Lung microvascular endothelial cell (primary cell): ENCODE data around the gene APLP2. TPM values are rescaled to one million over a fixed set of nuclear protein-coding genes. Genes with fewer than 3 reads are reported as not detected.
"Not testable (repeated sequence)": the region's sequence is repeated elsewhere in the genome, so short reads cannot be mapped to it uniquely, and the experiment has no call there.

Source experiments
- DNase-seq, 2 donors: peaks; one replicate each; pipeline versions ENCODE4 v3.0.0 to v3.0.0-alpha.2; 2010; ENCODE audit warnings: low read depth in 2 of 2
- total RNA-seq: library from RNA; depleted of rRNA; stranded (reverse); fragments of >200 nt; gene quantifications from 2 replicates; pipeline ENCODE4 v1.2.1, GENCODE V29; 2014

APLP2 gene
- total RNA-seq, 1 donor from 2014 or later: 1,111 TPM

DNA sequence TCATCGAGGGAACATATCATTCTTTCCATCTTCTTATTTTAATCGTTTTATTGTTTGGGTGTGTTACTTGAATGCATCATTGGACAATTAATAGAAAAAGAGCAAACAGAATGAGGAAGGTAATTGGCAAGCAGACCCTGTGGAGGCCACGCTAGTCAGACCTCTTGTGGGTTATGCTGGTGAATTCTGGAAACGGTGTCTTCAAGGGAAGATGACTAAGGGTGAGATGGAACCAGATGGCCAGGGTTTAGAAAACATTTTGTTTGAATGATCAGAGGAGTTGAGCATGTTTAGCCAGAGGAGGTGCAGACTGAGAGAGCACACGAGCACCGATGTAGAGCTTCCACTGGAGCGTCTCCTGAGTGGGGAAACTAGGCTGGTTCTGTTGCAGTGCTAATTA lies 98.4 kb downstream of the APLP2 start:
- peak in 1 of 2 donors; percentile 77 for DNase-seq

DNA sequence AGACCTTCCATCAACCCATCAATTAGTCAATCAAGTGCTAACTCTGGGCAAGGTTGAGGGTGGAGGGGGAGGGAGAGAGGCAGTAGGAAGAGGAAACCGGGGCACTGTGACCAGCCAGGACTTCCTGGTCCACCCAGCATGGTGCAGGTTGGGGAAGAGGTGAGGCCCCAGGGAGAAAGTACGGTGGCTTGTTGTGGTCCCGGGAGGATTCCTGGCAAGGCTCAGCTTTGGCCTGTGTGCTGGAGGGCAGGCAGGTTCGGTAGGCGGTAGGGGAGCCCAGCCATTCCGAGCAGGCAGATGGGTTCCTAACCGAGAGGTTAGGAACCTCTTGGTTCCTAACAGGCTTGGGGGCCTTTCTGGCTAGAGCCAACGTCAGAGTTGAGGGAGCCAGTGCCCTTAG lies 100.7 kb downstream of the APLP2 start:
- no peak for DNase-seq

- DNase-seq: no peak
These were observed 101.8 kb downstream of the APLP2 start for GRCh38 chr11:130171534-130171933.

DNA sequence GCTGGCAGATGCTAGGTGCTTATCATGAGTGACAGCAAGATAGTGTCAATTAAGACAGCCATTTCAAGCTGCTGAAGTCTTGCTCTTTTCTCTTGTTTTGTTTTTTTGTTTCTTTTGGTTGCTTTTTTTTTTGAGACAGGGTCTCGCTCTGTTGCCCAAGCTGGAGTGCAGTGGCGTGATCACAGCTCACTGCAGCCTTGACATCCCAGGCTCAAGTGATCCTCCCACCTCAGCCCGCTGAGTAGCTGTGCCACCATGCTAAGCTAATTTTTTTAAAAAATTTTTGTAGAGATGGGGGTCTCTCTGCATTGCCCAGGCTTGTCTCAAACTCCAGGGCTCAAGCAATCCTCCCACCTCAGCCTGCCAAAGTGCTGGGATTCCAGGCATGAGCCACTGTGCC lies 102.3 kb downstream of the APLP2 start:
- not testable (repeated sequence) for DNase-seq

- DNase-seq: no peak
These were observed 104.9 kb downstream of the APLP2 start for GRCh38 chr11:130174642-130175041.

DNA sequence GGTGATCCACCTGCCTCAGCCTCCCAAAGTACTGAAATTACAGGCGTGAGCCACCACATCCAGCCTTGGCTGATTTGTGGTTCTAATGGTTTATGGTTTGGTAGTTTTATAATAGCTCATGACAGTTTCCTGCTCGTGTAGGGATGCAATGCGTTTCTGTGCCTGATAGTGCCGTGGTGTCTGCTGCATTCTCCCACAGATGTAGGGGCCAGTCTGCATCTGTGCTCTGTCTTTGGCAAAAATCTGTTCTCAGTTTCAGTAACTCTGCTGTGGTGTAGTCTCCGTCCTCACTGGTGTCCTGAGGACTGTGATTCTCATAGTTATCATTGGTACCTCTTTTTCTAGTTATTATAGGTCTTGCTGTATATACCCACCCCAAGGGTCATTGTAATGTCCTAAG lies 106.2 kb downstream of the APLP2 start:
- no peak for DNase-seq

- no peak for DNase-seq
These were observed 108.1 kb downstream of the APLP2 start for GRCh38 chr11:130177782-130178181.

GRCh38 chr11:130178441-130179339 lies 109.0 kb downstream of the APLP2 start:
- no peak for DNase-seq

DNA sequence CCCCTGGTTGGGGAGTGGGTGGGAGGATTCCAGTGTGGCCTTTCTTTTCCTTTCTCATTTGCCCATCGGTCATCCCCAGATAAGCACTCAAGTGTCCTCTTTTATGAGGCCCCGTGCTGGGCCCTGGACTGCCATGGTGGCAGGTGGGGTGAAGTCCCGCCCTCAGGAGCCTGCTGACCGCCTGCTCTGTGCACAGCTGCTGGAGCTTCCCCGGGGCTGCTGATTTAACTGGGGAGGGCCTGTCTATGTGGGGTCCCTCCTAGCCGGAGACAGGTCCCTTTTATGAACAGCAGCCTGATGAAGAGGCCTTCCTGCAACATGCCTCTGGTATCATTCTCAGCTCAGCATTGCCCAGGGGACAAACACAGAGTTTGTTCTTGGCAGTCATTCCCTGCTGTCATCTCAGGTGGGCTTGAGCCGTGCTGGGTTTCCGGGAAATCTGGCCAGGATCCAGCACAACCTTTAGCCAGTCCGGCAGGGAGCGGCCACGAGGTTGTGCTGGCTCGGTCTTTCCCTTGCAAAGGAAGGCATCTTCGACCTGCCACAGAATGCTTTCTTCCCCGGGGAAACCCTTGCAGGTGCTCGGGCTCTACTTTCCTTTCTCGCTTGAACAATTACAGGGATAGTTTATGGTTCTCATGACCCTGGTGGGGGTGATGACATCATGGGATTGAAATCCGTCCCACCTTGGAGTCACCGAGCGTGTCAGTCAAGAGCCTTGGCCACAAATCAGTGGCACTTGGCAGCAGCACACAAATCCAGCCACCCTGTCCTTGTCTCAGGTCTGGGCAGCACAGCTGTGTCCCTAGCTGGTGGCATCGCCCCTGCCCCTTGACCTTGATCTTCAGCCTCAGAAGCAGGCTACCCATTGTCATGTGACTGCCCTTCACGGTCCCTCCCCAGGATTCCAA lies 110.0 kb downstream of the APLP2 start:
- DNase-seq: no peak

GRCh38 chr11:130180491-130180890 lies 110.8 kb downstream of the APLP2 start:
- DNase-seq: no peak

DNA sequence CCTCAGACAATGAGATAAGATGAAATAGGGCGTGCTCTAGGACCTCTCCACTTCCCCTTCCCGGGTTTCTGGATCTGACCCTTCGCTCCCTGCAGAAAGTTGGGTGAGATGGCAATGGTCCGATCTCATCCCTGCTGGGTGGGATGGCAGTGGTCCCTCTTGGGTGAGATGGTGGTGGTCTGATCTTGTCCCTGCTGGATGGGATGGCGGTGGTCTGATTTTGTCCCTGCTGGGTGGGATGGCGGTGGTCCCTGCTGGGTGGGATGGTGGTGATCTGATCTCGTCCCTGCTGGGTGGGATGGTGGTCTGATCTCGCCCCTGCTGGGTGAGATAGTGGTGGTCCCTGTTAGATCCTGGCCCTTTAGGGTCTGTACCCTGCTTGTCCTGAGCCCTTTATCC lies 111.2 kb downstream of the APLP2 start:
- DNase-seq: no peak

GRCh38 chr11:130181295-130182272 lies 111.9 kb downstream of the APLP2 start:
- no peak for DNase-seq

- no peak for DNase-seq
These were observed 114.3 kb downstream of the APLP2 start for GRCh38 chr11:130183878-130184610.

DNA sequence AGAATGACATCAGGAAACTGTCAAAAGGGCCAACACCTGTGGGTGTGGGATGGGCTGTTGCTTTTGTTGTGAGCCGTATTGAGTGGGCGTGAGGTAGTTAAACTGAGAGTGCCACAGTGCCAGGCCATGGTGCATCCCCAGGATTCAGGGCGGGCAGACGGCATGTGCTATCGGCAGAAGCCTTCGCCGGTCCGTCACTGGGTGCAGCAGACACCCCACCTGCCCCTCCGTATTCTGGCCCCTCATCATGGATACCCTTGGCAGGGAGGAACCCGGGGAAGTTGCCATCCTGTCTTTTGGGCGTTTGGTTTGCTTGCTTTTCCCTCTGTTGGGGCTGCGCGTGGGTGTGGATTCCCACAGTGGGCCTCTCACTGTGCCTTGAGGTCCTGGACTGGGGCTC lies 117.4 kb downstream of the APLP2 start:
- no peak for DNase-seq

GRCh38 chr11:130188047-130188446 lies 118.4 kb downstream of the APLP2 start:
- DNase-seq: no peak

- no peak for DNase-seq
These were observed 119.1 kb downstream of the APLP2 start for GRCh38 chr11:130188585-130189347.

GRCh38 chr11:130189492-130190210 lies 120.0 kb downstream of the APLP2 start:
- no peak for DNase-seq

GRCh38 chr11:130190371-130190881 lies 120.7 kb downstream of the APLP2 start:
- DNase-seq: no peak

- DNase-seq: no peak
These were observed 122.2 kb downstream of the APLP2 start for GRCh38 chr11:130191896-130192295.
